ENCODE results near the gene OSCP1. TPM values are rescaled to one million over a fixed set of nuclear protein-coding genes. Genes with fewer than 3 reads are reported as not detected.

The OSCP1 gene
- total and polyA plus RNA-seq, 2 donors (not counting 1 experiment from before 2014, with no cell fraction given) = 0.16 to 0.94 TPM

GRCh38 chr1:36457691-36458090 is 7.4 kb upstream of the OSCP1 start:
- H3K79me2 ChIP-seq (ENCODE audit: control insufficient read depth, insufficient read depth, low read length) = no peaks in the 10 kb centered on the region
- H3K9me3 ChIP-seq (ENCODE audit: control extremely low read depth in 1 of 3, control insufficient read depth in 2 of 3, insufficient read depth in 1 of 3, low read length in 2 of 3) = no peaks in the 10 kb centered on the region
- no peaks in the 10 kb centered on the region for H3K27me3 Mint-ChIP-seq
- H3K9me3 Mint-ChIP-seq (ENCODE audit: insufficient read depth) = no peaks in the 10 kb centered on the region
- no peak overlapping the region for H3K9ac ChIP-seq (ENCODE audit: low read length)
- no peaks in the 10 kb centered on the region for H3K27me3 ChIP-seq (replicated peaks in 1 of 4; ENCODE audit: control extremely low read depth in 1 of 4, control insufficient read depth in 3 of 4, insufficient read depth in 4 of 4, low read length in 3 of 4)
- 17% methylated on average over 1 of the region's 5 CpGs for whole genome bisulfite sequencing (ENCODE audit: insufficient coverage)
- H3K4me2 ChIP-seq (replicated peaks; ENCODE audit: low read depth, low read length, poor library complexity, severe bottlenecking) = no peak overlapping the region
- H3K4me3 Mint-ChIP-seq = no peak overlapping the region
- no peak overlapping the region for H3K4me3 ChIP-seq (ENCODE audit: control extremely low read depth in 1 of 5, extremely low read depth in 1 of 5, insufficient read depth in 1 of 5, low read depth in 2 of 5, low read length in 4 of 5)
- H2AFZ ChIP-seq (ENCODE audit: insufficient read depth, low read depth, low read length, poor library complexity, severe bottlenecking) = no peak overlapping the region
- H3K4me1 Mint-ChIP-seq = peaks cover 18% of the 10 kb centered on the region
- ChIA-PET CTCF (no interaction called here), POLR2A (no interaction called here)
- no peak overlapping the region for H3K27ac Mint-ChIP-seq
- ATAC-seq (ENCODE audit: low read depth) (no peak), DNase-seq (no peak)
- TF ChIP-seq CTCF (IDR thresholded peaks at IDR 0.05) (no peak), EZH2 (IDR thresholded peaks at IDR 0.05; ENCODE audit: borderline replicate concordance, insufficient read depth, low read depth, low read length, poor library complexity, severe bottlenecking) (no peak)
- peaks cover 4% of the 10 kb centered on the region for H4K20me1 ChIP-seq (ENCODE audit: control insufficient read depth, insufficient read depth, low read length, poor library complexity, severe bottlenecking)
- H3K4me1 ChIP-seq (ENCODE audit: control insufficient read depth in 2 of 2, insufficient read depth in 2 of 2, low read length in 2 of 2) = peaks cover 3 to 6% of the 10 kb centered on the region in 2 donors
- no peak overlapping the region for H3K27ac ChIP-seq (ENCODE audit: low read length in 2 of 2)
- intact Hi-C loops (cut with micrococcal nuclease) = no loop called here
- peaks cover 13 to 37% of the 10 kb centered on the region in 2 experiments for H3K36me3 ChIP-seq (replicated peaks in 1 of 2; ENCODE audit: control extremely low read depth in 1 of 2, control insufficient read depth in 1 of 2, extremely low read depth in 1 of 2, insufficient read depth in 2 of 2, low read length in 1 of 2)

- Histone ChIP-seq H3K27me3 (replicated peaks in 1 of 4; ENCODE audit: control extremely low read depth in 1 of 4, control insufficient read depth in 3 of 4, insufficient read depth in 4 of 4, low read length in 3 of 4) (no peaks in the 10 kb centered on the region), H3K36me3 (replicated peaks in 1 of 2; ENCODE audit: control extremely low read depth in 1 of 2, control insufficient read depth in 1 of 2, extremely low read depth in 1 of 2, insufficient read depth in 2 of 2, low read length in 1 of 2) (peaks cover 12 to 35% of the 10 kb centered on the region in 2 experiments), H3K4me2 (replicated peaks; ENCODE audit: low read depth, low read length, poor library complexity, severe bottlenecking) (no peak overlapping the region), H3K4me3 (ENCODE audit: control extremely low read depth in 1 of 5, extremely low read depth in 1 of 5, insufficient read depth in 1 of 5, low read depth in 2 of 5, low read length in 4 of 5) (no peak overlapping the region), H3K9ac (ENCODE audit: low read length) (no peak overlapping the region), H4K20me1 (ENCODE audit: control insufficient read depth, insufficient read depth, low read length, poor library complexity, severe bottlenecking) (no peaks in the 10 kb centered on the region), H2AFZ (ENCODE audit: insufficient read depth, low read depth, low read length, poor library complexity, severe bottlenecking) (no peak overlapping the region), H3K9me3 (ENCODE audit: control extremely low read depth in 1 of 3, control insufficient read depth in 2 of 3, insufficient read depth in 1 of 3, low read length in 2 of 3) (no peaks in the 10 kb centered on the region), H3K27ac (ENCODE audit: low read length in 2 of 2) (no peak overlapping the region), H3K4me1 (ENCODE audit: control insufficient read depth in 2 of 2, insufficient read depth in 2 of 2, low read length in 2 of 2) (peaks cover 3 to 6% of the 10 kb centered on the region in 2 donors), H3K79me2 (ENCODE audit: control insufficient read depth, insufficient read depth, low read length) (no peaks in the 10 kb centered on the region)
- POLR2A ChIA-PET = no interaction called here
- ATAC-seq (ENCODE audit: low read depth) (no peak), DNase-seq (no peak)
- CTCF ChIA-PET = no interaction called here
- intact Hi-C loops (cut with micrococcal nuclease) = no loop called here
- Mint-ChIP-seq H3K27ac (no peak overlapping the region), H3K9me3 (ENCODE audit: insufficient read depth) (no peaks in the 10 kb centered on the region), H3K4me1 (peaks cover 18% of the 10 kb centered on the region), H3K4me3 (no peak overlapping the region), H3K27me3 (no peaks in the 10 kb centered on the region)
- TF ChIP-seq CTCF (IDR thresholded peaks at IDR 0.05) (no peak), EZH2 (IDR thresholded peaks at IDR 0.05; ENCODE audit: borderline replicate concordance, insufficient read depth, low read depth, low read length, poor library complexity, severe bottlenecking) (no peak)
These were observed 6.2 kb upstream of the OSCP1 start for GRCh38 chr1:36456391-36456928.
